Heart right ventricle (tissue), 16 donors: ENCODE results near the gene CHID1. TPM values are rescaled to one million over a fixed set of nuclear protein-coding genes. Genes with fewer than 3 reads are reported as not detected.

Experiments used
- ATAC-seq, 8 donors: fragments of 200-7000 bp; cut with Tn5 transposase; one replicate each; pipeline ENCODE4 v1.9.1; 2020; ENCODE audit warnings: mild to moderate bottlenecking in 8 of 8, moderate library complexity in 8 of 8, moderate number of reproducible peaks in 1 of 8
- DNase-seq, 2 donors: peaks; one replicate each; pipeline ENCODE4 v3.0.0-alpha.2; 2020
- H3K27ac ChIP-seq, 10 donors: fragments of 200-600 bp; sonication (generic) in 2 of 10; one replicate each; pipeline versions ENCODE4 v1.5.0 to v1.8.0; 2020 to 2022; ENCODE audit warnings: mild to moderate bottlenecking in 3 of 10
- H3K27me3 ChIP-seq, 7 donors: fragments of 200-600 bp; one replicate each; pipeline ENCODE4 v1.8.0; 2021 to 2022; ENCODE audit warnings: mild to moderate bottlenecking in 2 of 7
- H3K36me3 ChIP-seq, 9 donors: fragments of 200-600 bp; sonication (generic) in 1 of 9; one replicate each; pipeline versions ENCODE4 v1.5.0 to v1.8.0; 2020 to 2022; ENCODE audit warnings: mild to moderate bottlenecking in 2 of 9
- H3K4me1 ChIP-seq, 9 donors: fragments of 200-600 bp; sonication (generic) in 1 of 9; one replicate each; pipeline versions ENCODE4 v1.5.0 to v1.8.0; 2020 to 2022; ENCODE audit warnings: mild to moderate bottlenecking in 4 of 9
- H3K4me3 ChIP-seq, 10 donors: fragments of 200-600 bp; sonication (generic) in 2 of 10; one replicate each; pipeline versions ENCODE4 v1.5.0 to v1.8.0; 2020 to 2022; ENCODE audit warnings: mild to moderate bottlenecking in 7 of 10, moderate library complexity in 2 of 10
- H3K9me3 ChIP-seq, 11 donors: fragments of 200-600 bp in 10 of 11; sonication (generic) in 2 of 11; one replicate each; pipeline versions ENCODE4 v1.5.0 to v1.8.0; 2013 to 2022; ENCODE audit warnings: mild to moderate bottlenecking in 2 of 11, control low read depth in 1 of 11, moderate library complexity in 1 of 11
- WGBS, 2 donors: extraction: QIAGEN DNeasy Blood & Tissue Kit; methylation state at CpG; one replicate each; pipeline ENCODE4 v1.1.7; 2013; ENCODE audit warnings: inconsistent platforms in 1 of 2; 5-methylcytosine and 5-hydroxymethylcytosine counted together
- intact Hi-C, 10 donors: fragments of 100-400 bp; cut with DNase I; formaldehyde crosslinking; loops; one replicate each; pipeline versions ENCODE4 v1.11.1 to v1.14.2; 2022
- polyA plus RNA-seq, 2 donors: library from polyadenylated mRNA; stranded (reverse); fragments of 200-250 nt; gene quantifications; one replicate each; pipeline ENCODE4 v1.2.3, GENCODE V29; 2013
- total RNA-seq, 10 donors: library from RNA; stranded (reverse); fragmentation: NEBNext Ultra II Directional in 3 of 10; extraction: Animal tissue kit (Norgen Biotek cat#: 25700) in 3 of 10; gene quantifications; one replicate each; pipeline versions ENCODE4 v1.2.1 to v1.2.4, GENCODE V29; 2021 to 2023
- TF ChIP-seq, protein P1 (sequence below), 9 donors: fragments of 200-600 bp; sonication (generic) in 2 of 9; IDR thresholded peaks; one replicate each; pipeline versions ENCODE4 v1.5.0 to v1.8.0; 2021 to 2022; ENCODE audit warnings: antibody characterized with exemption in 9 of 9, mild to moderate bottlenecking in 5 of 9, moderate library complexity in 1 of 9
- donor health status: Arrhythmogenic right ventricular cardiomyopathy.
- donor health status: ischemic (EF 13 %, LVEDD 7.1; RV severe dilation, severe dysfunction).
- donor health status: healthy with polysubstance abuse.
- donor health status: DM: no; HTN: yes; CAD: no.
- donor health status: DM: no; HTN: no; CAD: no.
- donor health status: ischemic (EF 25% LVEDD 6.9; RV normal size, moderate dysfunction).
- donor health status: ischemic (EF 25% LVEDD 5.7; RV mildly dilated, moderate dysfunction).
- donor health status: healthy.
- donor health status: DM: yes; HTN: yes; CAD: no.
- donor health status: Ischemic cardiomyopathy.
- donor health status: ischemic (EF 35%, LVEDD 5.7; RV mildly dilated, moderate dysfunction).
- donor health status: nonischemic (EF 11% LVEDD 7.7; RV severe dilation, severe dysfunction).
- donor health status: DM: yes; HTN: yes; CAD: no.
- donor health status: PGD.
- donor health status: ischemic (EF 29% LVEDD 5.4; RV normal size, mild dysfunction).
- donor health status: nonischemic (EF 23%, LVEDD 6.1; RV moderate dilation, normal function).

CHID1 gene
- total and polyA plus RNA-seq, 12 donors, result 40.1 to 75.2 (median 57.5) TPM

DNA sequence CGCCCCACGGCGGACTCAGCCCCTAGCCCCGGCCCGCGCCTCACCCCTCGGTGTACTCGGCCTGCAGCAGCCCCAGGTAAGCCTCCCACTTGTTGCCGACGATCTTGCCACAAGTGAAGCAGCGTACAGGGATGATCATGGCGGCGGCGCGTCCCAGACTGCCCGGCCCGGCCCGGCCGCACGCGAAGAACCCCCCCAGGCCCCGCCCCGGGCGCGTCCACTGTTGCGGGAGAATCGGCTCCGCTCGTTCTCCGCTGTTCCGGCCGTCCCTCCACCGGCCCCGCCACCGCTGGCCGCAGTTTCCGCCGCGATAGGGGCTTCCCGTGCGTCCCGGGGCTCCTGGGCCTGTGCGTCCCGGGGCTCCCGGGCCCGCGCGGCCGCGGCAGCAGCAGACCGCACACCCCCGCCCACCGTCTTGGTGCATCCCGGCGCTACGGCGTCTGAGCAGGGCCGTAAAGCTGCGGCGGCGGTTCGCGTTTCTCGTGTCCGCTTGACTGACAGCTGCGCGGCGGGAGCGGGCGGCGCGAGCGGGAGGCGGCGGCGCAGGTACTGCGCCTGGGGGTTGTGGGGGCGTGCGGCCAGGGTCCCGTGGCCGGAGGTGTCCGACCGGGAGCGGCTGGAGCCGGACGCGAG is 68.1 kb downstream of the CHID1 start, which contains the start of the genes POLR2L and TSPAN4:
TSS of gene POLR2L (minus strand) at position 160 of the 633 bp plus-strand sequence. CDS start at position 139, 21 bp downstream.
TSS of gene TSPAN4 (plus strand) at position 483 of the 633 bp plus-strand sequence. CDS start 7,453 bp downstream, outside the sequence.
- ATAC-seq (peak in 7 of 8 donors; percentile 18 to 58 (median 48)), DNase-seq (peak; percentile 91 to 92)
- Histone ChIP-seq H3K4me1 (peaks cover 32 to 87% (median 67%) of the 10 kb centered on the region in 9 donors), H3K27ac (peak within 1 kb of the TSS; percentile 94 to 100 (median 97)), H3K4me3 (peak within 1 kb of the TSS; percentile 71 to 100 (median 96)), H3K9me3 (no peaks in the 10 kb centered on the region), H3K27me3 (no peaks in the 10 kb centered on the region), H3K36me3 (peaks cover 0 to 41% (median 30%) of the 10 kb centered on the region in 9 donors)
- 1% methylated on average over 74 to 87 of the region's 87 CpGs for WGBS, 2 donors
- TF ChIP-seq, protein P1, sequence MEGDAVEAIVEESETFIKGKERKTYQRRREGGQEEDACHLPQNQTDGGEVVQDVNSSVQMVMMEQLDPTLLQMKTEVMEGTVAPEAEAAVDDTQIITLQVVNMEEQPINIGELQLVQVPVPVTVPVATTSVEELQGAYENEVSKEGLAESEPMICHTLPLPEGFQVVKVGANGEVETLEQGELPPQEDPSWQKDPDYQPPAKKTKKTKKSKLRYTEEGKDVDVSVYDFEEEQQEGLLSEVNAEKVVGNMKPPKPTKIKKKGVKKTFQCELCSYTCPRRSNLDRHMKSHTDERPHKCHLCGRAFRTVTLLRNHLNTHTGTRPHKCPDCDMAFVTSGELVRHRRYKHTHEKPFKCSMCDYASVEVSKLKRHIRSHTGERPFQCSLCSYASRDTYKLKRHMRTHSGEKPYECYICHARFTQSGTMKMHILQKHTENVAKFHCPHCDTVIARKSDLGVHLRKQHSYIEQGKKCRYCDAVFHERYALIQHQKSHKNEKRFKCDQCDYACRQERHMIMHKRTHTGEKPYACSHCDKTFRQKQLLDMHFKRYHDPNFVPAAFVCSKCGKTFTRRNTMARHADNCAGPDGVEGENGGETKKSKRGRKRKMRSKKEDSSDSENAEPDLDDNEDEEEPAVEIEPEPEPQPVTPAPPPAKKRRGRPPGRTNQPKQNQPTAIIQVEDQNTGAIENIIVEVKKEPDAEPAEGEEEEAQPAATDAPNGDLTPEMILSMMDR (IDR thresholded peaks at IDR 0.05), result no peak
- intact Hi-C loops, result loop anchor here in 4 of 10 donors (2.0 to 5.0 kb wide), 2 partner anchors 34 to 35 kb away; partner anchors contain the start of genes RPLP2 (in 4 of the 4) and PIDD1 (in 3 of the 4)

- WGBS, 2 donors, result 0 to 1% methylated on average over 26 to 27 of the region's 27 CpGs
- Histone ChIP-seq H3K27me3 (no peaks in the 10 kb centered on the region), H3K36me3 (peaks cover 0 to 42% (median 35%) of the 10 kb centered on the region in 9 donors), H3K4me1 (peaks cover 32 to 89% (median 72%) of the 10 kb centered on the region in 9 donors), H3K4me3 (peak overlapping the region; percentile 71 to 100 (median 96)), H3K9me3 (no peaks in the 10 kb centered on the region), H3K27ac (peak overlapping the region; percentile 94 to 100 (median 97))
- intact Hi-C loops, result loop anchor here in 4 of 10 donors (2.0 to 5.0 kb wide), 2 partner anchors 33 to 35 kb away; partner anchors contain the start of genes RPLP2 (in 4 of the 4) and PIDD1 (in 3 of the 4)
- peak in 3 of 8 donors; percentile 0 to 1 (median 1) for ATAC-seq
- TF ChIP-seq, protein P1 (IDR thresholded peaks at IDR 0.05), result no peak
- no peak for DNase-seq
Measured at GRCh38 chr11:841981-842369, 68.6 kb downstream of the CHID1 start.

GRCh38 chr11:839875-840617 is 70.6 kb downstream of the CHID1 start:
- Histone ChIP-seq H3K4me3 (peak overlapping the region in 2 of 10 donors; percentile 96 to 97), H3K36me3 (peaks cover 0 to 56% (median 44%) of the 10 kb centered on the region in 9 donors), H3K9me3 (no peaks in the 10 kb centered on the region), H3K27ac (peak overlapping the region in 3 of 10 donors; percentile 10 to 36 (median 22)), H3K4me1 (peaks cover 25 to 88% (median 73%) of the 10 kb centered on the region in 9 donors), H3K27me3 (no peaks in the 10 kb centered on the region)
- intact Hi-C loops, result loop anchor here in 3 of 10 donors (5.0 kb wide), 1 partner anchor 33 kb away; the partner anchor contains the start of genes PIDD1 (in 3 of the 3) and RPLP2 (in 3 of the 3)
- DNase-seq (no peak), ATAC-seq (no peak)
- 73 to 79% methylated on average over 25 of the region's 25 CpGs for WGBS, 2 donors
- TF ChIP-seq, protein P1 (IDR thresholded peaks at IDR 0.05), result peak in 1 of 9 donors; percentile 25

DNA sequence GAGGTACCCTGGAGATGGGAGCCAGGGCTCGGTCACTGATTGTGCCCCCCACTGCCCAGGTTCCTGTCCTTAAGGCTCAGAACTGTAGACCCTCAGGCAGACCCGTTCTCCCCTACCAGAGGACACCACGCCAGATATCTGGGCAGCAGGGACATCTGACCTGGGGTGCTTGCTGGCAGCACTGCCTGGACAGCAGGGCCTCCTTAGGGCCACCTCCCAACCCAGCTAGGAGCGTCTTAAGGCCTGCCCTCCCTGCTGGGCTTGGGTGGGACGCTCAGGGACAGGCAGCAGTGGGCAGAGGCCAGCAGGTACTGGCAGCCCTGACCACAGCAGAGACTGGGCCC is 71.4 kb downstream of the CHID1 start:
- TF ChIP-seq, protein P1 (IDR thresholded peaks at IDR 0.05), result no peak
- peaks cover 0 to 56% (median 44%) of the 10 kb centered on the region in 9 donors for H3K36me3 ChIP-seq
- intact Hi-C loops, result no loop called here
- no peak overlapping the region for H3K4me3 ChIP-seq
- peak overlapping the region in 4 of 10 donors; percentile 0 to 44 (median 24) for H3K27ac ChIP-seq
- H3K27me3 ChIP-seq, result no peaks in the 10 kb centered on the region
- DNase-seq (no peak), ATAC-seq (no peak)
- peaks cover 21 to 88% (median 75%) of the 10 kb centered on the region in 9 donors for H3K4me1 ChIP-seq
- 87% methylated on average over 5 of the region's 5 CpGs for WGBS, 2 donors
- no peaks in the 10 kb centered on the region for H3K9me3 ChIP-seq
